Effector memory CD8-positive, alpha-beta T cell (primary cell): ENCODE measurements around the gene KRTAP3-3.

Experiments
- ATAC-seq: fragments of 150-1000 bp; cut with Tn5 transposase; replicated peaks from 2 replicates; pipeline ENCODE4 v1.10.0; 2021; ENCODE audit warnings: mild to moderate bottlenecking, moderate library complexity
- DNase-seq, 3 experiments: peaks; one replicate each; pipeline ENCODE4 v3.0.0; 2021
- H3K27ac Mint-ChIP-seq, 2 donors: one replicate each; pipeline ENCODE4 v1.8.0; 2022; ENCODE audit warnings: mild to moderate bottlenecking in 2 of 2, mixed read lengths in 2 of 2, moderate library complexity in 2 of 2
- H3K27me3 Mint-ChIP-seq, 2 donors: one replicate each; pipeline ENCODE4 v1.8.0; 2022; ENCODE audit warnings: mixed read lengths in 2 of 2
- H3K36me3 Mint-ChIP-seq: one replicate; pipeline ENCODE4 v1.8.0; 2022; ENCODE audit warnings: mild to moderate bottlenecking, moderate library complexity, mixed read lengths; ENCODE audit not compliant: insufficient read depth
- H3K4me1 Mint-ChIP-seq, 2 donors: one replicate each; pipeline ENCODE4 v1.8.0; 2022; ENCODE audit warnings: low read depth in 2 of 2, mixed read lengths in 2 of 2
- H3K4me3 Mint-ChIP-seq, 2 donors: one replicate each; pipeline ENCODE4 v1.8.0; 2022; ENCODE audit warnings: mild to moderate bottlenecking in 2 of 2, mixed read lengths in 2 of 2, moderate library complexity in 2 of 2
- H3K9me3 Mint-ChIP-seq, 2 donors: one replicate each; pipeline ENCODE4 v1.8.0; 2022; ENCODE audit warnings: mixed read lengths in 2 of 2

The KRTAP3-3 gene

GRCh38 chr17:40945414-40945813 is 48.5 kb downstream of the KRTAP3-3 start:
- Mint-ChIP-seq H3K27me3 (peaks cover 82 to 89% of the 10 kb centered on the region in 2 donors), H3K4me3 (no peak overlapping the region), H3K27ac (peak overlapping the region in 1 of 2 donors; percentile 44), H3K4me1 (no peaks in the 10 kb centered on the region), H3K9me3 (no peaks in the 10 kb centered on the region), H3K36me3 (no peaks in the 10 kb centered on the region)
- DNase-seq (no peak), ATAC-seq (no peak)

- Mint-ChIP-seq H3K9me3 (no peaks in the 10 kb centered on the region), H3K27ac (no peak overlapping the region), H3K36me3 (no peaks in the 10 kb centered on the region), H3K27me3 (peaks cover 76 to 84% of the 10 kb centered on the region in 2 donors), H3K4me3 (no peak overlapping the region), H3K4me1 (no peaks in the 10 kb centered on the region)
- ATAC-seq (no peak), DNase-seq (no peak)
These were observed 49.4 kb downstream of the KRTAP3-3 start for GRCh38 chr17:40944531-40944930.
